COR-L47 (cell line): ENCODE data around the gene TUBB1.

Experiments
- DNase-seq: peaks from one replicate; lab custom pipeline; 2025; lab: John Stamatoyannopoulos, UW

Gene TUBB1

GRCh38 chr20:59042796-59043631 lies 23.8 kb downstream of the TUBB1 start:
- DNase-seq: peak; percentile 90

- DNase-seq: no peak
Measured at GRCh38 chr20:59043698-59044097, 24.5 kb downstream of the TUBB1 start.

- DNase-seq: no peak
Measured at GRCh38 chr20:59044295-59044694, 25.1 kb downstream of the TUBB1 start.

GRCh38 chr20:59044796-59045195 lies 25.6 kb downstream of the TUBB1 start:
- no peak for DNase-seq

GRCh38 chr20:59046862-59047261 lies 27.6 kb downstream of the TUBB1 start:
- no peak for DNase-seq

- no peak for DNase-seq
Measured at GRCh38 chr20:59047938-59048680, 28.9 kb downstream of the TUBB1 start.

GRCh38 chr20:59048681-59049030 lies 29.4 kb downstream of the TUBB1 start:
- DNase-seq: no peak

- no peak for DNase-seq
Measured at GRCh38 chr20:59050437-59050836, 31.2 kb downstream of the TUBB1 start.

GRCh38 chr20:59051666-59052185 lies 32.5 kb downstream of the TUBB1 start:
- DNase-seq: no peak

- peak; percentile 11 for DNase-seq
Measured at GRCh38 chr20:59055302-59055701, 36.1 kb downstream of the TUBB1 start.

- DNase-seq: peak; percentile 75
Measured at GRCh38 chr20:59062081-59062480, 42.9 kb downstream of the TUBB1 start.

GRCh38 chr20:59063358-59064213 lies 44.4 kb downstream of the TUBB1 start:
- DNase-seq: no peak

- DNase-seq: peak; percentile 90
Measured at GRCh38 chr20:59064214-59064722, 45.0 kb downstream of the TUBB1 start.

GRCh38 chr20:59068534-59068933 lies 49.3 kb downstream of the TUBB1 start:
- DNase-seq: no peak

GRCh38 chr20:59069026-59069425 lies 49.8 kb downstream of the TUBB1 start:
- DNase-seq: no peak

- no peak for DNase-seq
Measured at GRCh38 chr20:59071216-59071615, 52.0 kb downstream of the TUBB1 start.

GRCh38 chr20:59073582-59073981 lies 54.4 kb downstream of the TUBB1 start:
- no peak for DNase-seq

- DNase-seq: no peak
Measured at GRCh38 chr20:59074456-59074855, 55.2 kb downstream of the TUBB1 start.

- no peak for DNase-seq
Measured at GRCh38 chr20:59075934-59076508, 56.8 kb downstream of the TUBB1 start.
